SK-N-SH treated with all-trans-retinoic acid at 6 μM for 48 hours (cell line): ENCODE data around the gene STOM.

Experiments
- BACH2 ChIP-seq: fragments of 250-450 bp; sonication (Bioruptor Pico); IDR thresholded peaks from 2 replicates; pipeline ENCODE4 v1.9.0; 2021; ENCODE audit warnings: mild to moderate bottlenecking, borderline replicate concordance
- CREB5 ChIP-seq: fragments of 250-450 bp; sonication (Bioruptor Pico); IDR thresholded peaks from 2 replicates; pipeline ENCODE4 v1.5.1; 2020; ENCODE audit warnings: low read depth, mild to moderate bottlenecking, moderate library complexity
- ESRRG ChIP-seq: fragments of 250-450 bp; sonication (Bioruptor Pico); IDR thresholded peaks from 2 replicates; pipeline ENCODE4 v1.6.1; 2021; ENCODE audit warnings: mild to moderate bottlenecking
- ISL1 ChIP-seq: fragments of 250-450 bp; sonication (Bioruptor Pico); IDR thresholded peaks from 2 replicates; pipeline ENCODE4 v2.1.2; 2022; ENCODE audit warnings: mild to moderate bottlenecking, moderate library complexity
- OSR1 ChIP-seq: fragments of 250-450 bp; sonication (Bioruptor Pico); IDR thresholded peaks from 2 replicates; pipeline ENCODE4 v1.8.0; 2022; ENCODE audit warnings: moderate library complexity, mild to moderate bottlenecking, inconsistent platforms
- PATZ1 ChIP-seq: fragments of 250-450 bp; sonication (Bioruptor Pico); IDR thresholded peaks from 2 replicates; pipeline ENCODE4 v1.8.0; 2020; ENCODE audit warnings: mild to moderate bottlenecking, moderate library complexity, borderline replicate concordance
- POU6F1 ChIP-seq: fragments of 250-450 bp; sonication (Bioruptor Pico); IDR thresholded peaks from 2 replicates; pipeline ENCODE4 v1.8.0; 2021; ENCODE audit warnings: low read depth, mild to moderate bottlenecking, moderate library complexity, borderline replicate concordance
- PPARA ChIP-seq: fragments of 250-450 bp; sonication (Bioruptor Pico); IDR thresholded peaks from 2 replicates; pipeline ENCODE4 v1.5.0; 2020; ENCODE audit warnings: mild to moderate bottlenecking, borderline replicate concordance
- RARB ChIP-seq: fragments of 250-450 bp; sonication (Bioruptor Pico); IDR thresholded peaks from 2 replicates; pipeline ENCODE4 v1.8.0; 2021; ENCODE audit warnings: mild to moderate bottlenecking, moderate library complexity
- TOX ChIP-seq: fragments of 250-450 bp; sonication (Bioruptor Pico); IDR thresholded peaks from 2 replicates; pipeline ENCODE4 v1.8.0; 2021; ENCODE audit warnings: mild to moderate bottlenecking, moderate library complexity, borderline replicate concordance
- ZC3H10 ChIP-seq: fragments of 250-450 bp; sonication (Bioruptor Pico); IDR thresholded peaks from 2 replicates; pipeline ENCODE4 v1.5.1; 2021; ENCODE audit warnings: mild to moderate bottlenecking, moderate library complexity
- ZFP30 ChIP-seq: fragments of 450-650 bp; formaldehyde crosslinking; IDR thresholded peaks from 2 replicates; pipeline ENCODE4 v1.5.0; 2022; ENCODE audit warnings: mild to moderate bottlenecking, moderate library complexity
- ZNF565 ChIP-seq: fragments of 450-650 bp; formaldehyde crosslinking; conservative IDR thresholded peaks from 2 replicates; pipeline ENCODE4 v1.5.0; 2020; ENCODE audit warnings: low read depth, mild to moderate bottlenecking, moderate library complexity
- ZNF70 ChIP-seq: fragments of 450-650 bp; formaldehyde crosslinking; IDR thresholded peaks from 2 replicates; pipeline ENCODE4 v1.5.0; 2020; ENCODE audit warnings: mild to moderate bottlenecking, moderate library complexity

- no peak for TF ChIP-seq ISL1
- no peak for TF ChIP-seq ZNF565 (CRISPR knock-in tag)
- TF ChIP-seq POU6F1 (CRISPR knock-in tag): no peak
- TF ChIP-seq OSR1 (CRISPR knock-in tag): no peak
- TF ChIP-seq PATZ1: no peak
- no peak for TF ChIP-seq CREB5 (CRISPR knock-in tag)
- TF ChIP-seq ZFP30 (CRISPR knock-in tag): no peak
- TF ChIP-seq RARB: no peak
- TF ChIP-seq ESRRG (CRISPR knock-in tag): no peak
- TF ChIP-seq BACH2 (CRISPR knock-in tag): no peak
- no peak for TF ChIP-seq PPARA (CRISPR knock-in tag)
- no peak for TF ChIP-seq ZC3H10 (CRISPR knock-in tag)
- TF ChIP-seq ZNF70 (CRISPR knock-in tag): no peak
- TF ChIP-seq TOX (CRISPR knock-in tag): no peak
Measured at GRCh38 chr9:121324316-121324715, 45.7 kb downstream of the STOM start.
